Activated T-cell treated with anti-CD3 and anti-CD28 coated beads, Interleukin-2, amount 50 U/mL, for 48 hours (primary cell): ENCODE measurements around the gene SDS.

Source experiments
- DNase-seq, 2 experiments: peaks; one replicate each; pipeline ENCODE4 v3.0.0-alpha.2; 2020

The SDS gene, protein sequence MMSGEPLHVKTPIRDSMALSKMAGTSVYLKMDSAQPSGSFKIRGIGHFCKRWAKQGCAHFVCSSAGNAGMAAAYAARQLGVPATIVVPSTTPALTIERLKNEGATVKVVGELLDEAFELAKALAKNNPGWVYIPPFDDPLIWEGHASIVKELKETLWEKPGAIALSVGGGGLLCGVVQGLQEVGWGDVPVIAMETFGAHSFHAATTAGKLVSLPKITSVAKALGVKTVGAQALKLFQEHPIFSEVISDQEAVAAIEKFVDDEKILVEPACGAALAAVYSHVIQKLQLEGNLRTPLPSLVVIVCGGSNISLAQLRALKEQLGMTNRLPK

DNA sequence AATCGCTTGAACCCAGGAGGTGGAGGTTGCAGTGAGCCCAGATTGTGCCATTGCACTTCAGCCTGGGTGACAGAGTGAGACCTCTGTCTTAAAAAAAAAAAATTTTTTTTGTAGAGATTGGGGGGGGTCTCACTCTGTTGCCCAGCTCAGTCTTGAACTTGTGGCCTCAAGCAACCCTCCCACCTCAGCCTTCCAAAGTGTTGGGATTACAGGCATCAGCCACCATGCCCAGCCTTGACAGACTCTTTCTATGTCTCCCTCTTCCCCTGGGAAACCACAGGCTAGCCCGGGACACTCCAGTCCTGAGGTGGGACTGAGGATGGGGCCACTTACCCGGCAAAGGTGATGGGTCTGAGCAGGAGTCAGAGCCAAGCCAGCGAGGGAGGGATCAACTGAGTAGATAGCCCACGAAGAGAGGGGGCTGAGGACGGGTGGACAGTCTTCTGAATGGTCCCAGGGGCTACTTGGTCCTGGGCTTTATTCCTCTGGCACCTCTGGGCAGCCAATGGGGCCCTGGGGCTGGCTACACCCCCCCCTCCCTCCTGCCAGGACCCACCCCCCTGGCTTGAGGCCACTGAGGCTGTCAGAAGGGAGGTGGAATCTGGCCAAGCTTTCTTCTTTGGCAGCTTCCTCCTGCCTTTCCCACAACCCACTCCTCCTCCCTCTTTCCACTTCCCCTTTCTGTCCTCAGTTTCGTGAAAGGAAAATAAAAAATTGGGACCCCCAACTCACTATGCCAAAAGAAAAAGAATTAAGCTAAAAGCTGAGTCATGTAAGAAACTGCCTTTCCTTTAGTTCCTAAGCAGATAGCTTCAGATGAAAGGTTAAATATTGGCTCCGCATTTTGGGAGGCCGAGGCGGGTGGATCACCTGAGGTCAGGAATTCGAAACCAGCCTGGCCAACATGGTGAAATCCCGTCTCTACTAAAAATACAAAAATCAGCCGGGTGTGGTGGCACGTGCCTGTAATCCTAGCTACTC is at the start of gene SDS:
SDS (minus strand) TSS at position 453 of the 981 bp plus-strand sequence. CDS start 4,179 bp downstream, outside the sequence.
- no peak for DNase-seq

DNA sequence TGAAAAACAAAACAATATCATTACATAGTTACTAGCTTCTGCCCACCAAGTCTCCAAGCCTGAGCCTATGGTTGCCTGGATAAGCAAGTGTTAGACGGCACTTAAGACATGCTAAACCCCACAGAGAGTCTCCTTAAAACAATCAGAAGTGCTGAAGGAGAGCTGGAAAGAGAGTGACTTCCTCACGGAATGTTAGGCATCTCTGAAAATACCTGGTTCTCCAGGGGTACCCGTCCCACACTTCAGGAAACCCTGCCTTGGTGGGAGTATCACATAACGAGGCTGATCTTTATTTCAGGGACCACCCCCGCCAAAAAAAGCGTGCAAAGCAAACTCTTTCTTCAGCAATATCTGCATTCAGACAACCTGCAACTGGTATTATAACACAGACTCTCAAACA is 49.6 kb upstream of the SDS start:
- no peak for DNase-seq

DNA sequence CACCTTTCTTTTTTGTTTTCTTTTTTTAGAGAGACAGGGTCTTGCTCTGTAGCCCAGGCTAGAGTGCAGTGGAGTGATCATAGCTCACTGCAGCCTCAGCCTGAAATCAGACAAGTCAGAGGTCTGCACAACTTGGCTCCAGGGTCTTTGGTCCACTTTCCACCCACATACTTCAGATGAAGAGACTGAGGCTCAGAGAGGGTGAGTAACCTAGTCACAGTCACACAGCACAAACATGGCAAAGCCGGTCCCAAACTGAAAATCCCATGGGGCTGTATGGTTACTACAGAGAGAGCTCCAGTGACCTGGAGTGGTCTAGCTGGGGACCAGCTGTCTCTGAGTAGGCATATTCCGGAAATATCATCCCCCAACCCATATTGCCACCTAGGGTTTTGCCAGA is 48.8 kb upstream of the SDS start:
- no peak for DNase-seq

DNA sequence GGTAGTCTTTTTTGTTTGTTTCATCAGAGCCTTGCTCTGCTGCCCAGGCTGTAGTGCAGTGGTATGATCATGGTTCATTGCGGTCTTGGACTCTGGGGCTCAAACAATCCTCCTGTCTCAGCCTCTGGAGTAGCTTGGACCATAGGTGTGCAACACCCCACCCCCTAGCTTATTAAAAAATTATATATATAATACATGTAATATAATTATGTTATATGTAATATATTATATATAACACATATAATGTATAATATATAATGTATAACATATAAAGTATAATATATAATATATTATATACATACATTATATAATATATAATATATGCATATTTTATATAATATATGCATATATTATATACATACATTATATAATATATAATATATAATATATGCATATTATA is 46.2 kb upstream of the SDS start:
- no peak for DNase-seq

DNA sequence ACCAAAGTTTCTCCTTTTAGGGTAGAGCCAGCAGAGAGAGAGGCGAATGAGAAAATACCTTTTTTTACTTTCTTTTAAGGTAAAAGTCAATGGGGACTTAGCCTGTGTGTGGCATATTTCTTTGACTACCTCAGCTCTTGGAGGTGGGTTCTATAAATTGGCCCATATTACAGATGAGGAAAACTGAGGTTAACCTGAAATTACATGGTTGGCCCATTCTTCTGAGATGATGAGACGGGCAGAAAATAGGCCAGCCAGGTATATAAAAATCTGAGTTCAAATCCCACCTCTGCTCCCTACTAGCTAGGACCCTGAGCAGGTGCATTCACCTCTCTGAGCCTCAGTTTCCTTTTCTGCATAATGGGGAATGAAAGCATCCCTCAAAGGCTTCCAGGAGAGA is 45.6 kb upstream of the SDS start:
- no peak for DNase-seq

DNA sequence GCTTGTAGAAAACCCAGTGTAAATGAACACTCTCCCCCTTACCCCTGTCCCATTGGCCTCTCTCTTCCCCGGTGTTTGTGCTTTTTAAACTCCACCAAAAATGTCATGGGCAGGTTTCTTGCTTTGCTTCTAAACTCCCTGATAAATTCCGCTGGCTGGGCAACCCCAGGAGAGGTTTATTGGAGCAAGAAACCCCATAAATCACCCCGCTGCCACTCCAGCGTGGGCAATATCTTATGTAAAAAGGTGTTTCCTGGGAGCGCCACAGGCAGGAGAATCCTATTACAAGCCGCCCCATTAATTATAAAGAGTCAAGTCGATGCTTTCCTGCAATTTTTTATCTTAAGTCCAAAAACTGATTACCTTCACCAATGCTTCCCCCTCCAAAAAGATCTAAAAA is 45.2 kb upstream of the SDS start:
- no peak for DNase-seq

DNA sequence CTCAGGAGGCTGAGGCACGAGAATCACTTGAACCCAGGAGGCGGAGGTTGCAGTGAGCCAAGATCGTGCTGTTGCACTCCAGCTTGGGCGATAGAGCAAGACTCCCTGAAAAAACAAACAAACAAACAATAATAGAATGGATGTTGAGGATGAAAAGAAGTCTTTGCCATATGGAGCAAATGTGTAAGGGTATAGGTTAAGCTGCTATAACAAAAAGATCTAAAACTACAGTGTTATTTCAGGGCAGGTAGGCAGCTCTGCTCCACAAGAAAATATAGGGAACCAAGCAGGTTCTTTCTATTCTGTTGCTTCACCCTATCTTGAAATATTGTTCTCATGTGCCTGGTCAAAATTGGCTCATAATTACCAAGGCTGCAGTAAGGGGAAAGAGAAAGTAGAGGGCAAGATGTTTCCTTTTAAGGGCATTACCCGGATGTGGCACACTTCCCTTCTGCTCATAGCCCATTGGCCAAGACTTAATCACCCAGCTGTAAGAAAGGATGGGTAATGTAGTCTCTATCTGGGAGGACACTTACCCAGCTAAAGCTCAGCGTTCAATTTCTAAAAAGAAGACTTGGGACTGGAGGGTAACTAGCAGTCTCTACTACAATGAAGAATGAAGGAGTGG is 42.0 kb upstream of the SDS start:
- DNase-seq = no peak

DNA sequence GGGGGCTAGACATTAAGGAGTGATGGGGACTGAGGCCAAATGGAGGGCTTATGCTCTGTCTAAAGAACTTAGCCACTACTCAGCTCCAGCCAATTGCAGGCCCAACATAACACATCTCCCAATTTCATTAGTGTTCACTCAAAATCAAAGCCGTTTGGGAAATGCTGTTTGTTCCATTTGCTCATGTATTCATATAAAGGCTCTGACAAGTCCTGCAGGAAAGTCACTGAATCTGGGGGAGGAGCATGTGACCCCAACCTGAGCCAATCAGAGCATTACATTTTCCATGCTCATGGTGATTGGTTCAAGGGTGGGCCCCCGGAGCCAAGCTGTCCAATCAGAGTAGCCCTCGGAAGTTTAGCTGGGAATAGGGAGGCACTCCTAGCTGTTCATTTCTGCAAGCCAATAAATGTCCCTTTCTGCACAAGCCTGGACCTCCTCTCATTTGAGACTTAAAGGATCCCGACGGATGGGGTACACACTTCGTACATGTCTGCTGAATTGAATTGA is 39.4 kb upstream of the SDS start:
- no peak for DNase-seq

DNA sequence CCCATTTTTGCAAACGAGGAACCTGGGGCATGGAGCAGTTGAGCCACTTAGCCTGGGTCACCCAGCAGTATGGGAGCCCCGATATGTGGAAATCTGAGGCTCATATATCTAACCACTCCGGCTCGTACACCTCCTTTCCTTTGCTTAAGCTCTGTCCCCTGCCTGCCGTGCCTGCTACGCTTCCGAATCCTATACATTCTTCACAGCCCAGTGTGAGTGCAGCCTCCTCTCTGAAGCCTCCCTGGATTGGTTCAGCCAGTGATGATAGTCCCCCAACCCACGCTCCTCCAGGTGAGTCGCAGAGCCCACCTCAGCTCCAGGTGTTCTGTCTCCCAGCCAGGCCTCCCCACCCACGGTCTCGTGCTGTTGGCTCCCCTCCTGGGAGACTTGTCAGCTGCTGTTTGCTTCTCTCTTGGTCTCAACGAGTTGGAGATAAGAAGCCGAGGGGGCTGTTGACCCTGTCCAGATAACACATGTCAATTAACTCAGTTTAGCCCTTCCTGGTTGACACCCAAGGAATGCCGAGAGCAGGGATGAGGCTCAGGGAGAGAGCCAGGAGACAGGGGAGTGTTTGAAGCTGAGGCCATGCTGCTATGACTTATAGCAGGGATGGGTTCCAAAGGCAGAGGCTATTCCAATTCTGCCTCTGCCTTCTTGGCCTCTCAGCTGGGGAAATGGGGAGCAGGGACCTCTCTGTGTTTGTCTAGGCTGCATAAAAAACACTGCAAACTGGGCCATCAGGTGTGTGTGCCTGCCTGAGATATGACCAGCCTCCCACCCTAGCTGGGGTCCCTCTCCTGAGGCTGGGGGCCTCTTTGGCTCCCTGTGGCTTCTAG is 37.5 kb upstream of the SDS start:
- DNase-seq = no peak

DNA sequence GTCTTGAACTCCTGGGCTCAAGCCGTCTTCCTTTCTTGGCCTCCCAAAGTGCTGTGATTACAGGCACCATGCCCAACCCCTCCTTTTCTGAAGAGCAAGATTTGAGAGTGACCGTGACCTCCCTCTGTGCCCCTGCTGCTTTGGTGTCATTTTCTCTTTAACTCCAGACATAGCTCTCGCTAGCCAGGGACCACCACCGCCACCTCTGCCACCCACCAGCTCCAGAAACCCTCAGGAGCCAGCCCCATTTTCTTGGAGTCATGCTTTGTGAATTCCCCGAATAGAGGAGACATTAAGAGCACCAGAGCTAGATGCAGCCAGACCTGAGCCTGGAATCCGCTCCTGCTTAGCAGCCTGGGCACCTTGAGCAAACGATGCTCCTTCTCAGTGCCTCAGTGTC is 36.6 kb upstream of the SDS start:
- no peak for DNase-seq

DNA sequence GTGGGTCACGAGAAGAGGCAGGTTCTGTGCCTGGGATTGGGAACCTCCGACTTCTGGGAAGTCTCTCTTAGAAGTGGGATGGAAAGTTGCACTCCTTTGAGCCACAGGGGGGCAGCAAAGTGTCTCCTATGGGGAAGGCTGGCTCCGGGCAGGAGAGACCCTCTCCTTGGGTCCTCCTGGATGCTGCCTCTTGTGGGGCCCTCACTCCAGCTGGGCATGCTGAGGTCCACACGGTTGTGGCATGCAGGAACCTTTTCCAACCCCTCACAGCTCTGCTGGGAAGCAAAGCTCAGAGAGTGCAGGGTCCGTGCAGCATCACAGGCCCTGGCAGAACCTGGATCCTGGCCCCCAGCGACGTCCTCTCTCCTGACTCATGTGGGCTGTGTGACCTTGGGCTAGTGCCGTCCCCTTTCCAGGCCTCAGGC is 35.9 kb upstream of the SDS start:
- no peak for DNase-seq

DNA sequence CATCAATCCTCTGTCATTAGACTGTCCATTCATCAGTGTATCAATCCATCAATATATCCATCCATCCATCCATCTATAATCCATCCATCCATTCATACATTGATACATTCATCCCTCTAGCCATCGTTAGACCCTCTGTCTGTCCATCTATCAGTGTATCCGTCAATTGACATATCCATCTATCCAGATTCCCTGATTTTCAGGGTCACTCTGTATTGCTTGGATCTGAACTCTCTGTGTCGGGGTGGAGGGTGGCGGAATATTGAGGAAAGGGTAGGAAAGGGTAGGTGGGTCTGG is 35.6 kb upstream of the SDS start:
- DNase-seq = no peak

DNA sequence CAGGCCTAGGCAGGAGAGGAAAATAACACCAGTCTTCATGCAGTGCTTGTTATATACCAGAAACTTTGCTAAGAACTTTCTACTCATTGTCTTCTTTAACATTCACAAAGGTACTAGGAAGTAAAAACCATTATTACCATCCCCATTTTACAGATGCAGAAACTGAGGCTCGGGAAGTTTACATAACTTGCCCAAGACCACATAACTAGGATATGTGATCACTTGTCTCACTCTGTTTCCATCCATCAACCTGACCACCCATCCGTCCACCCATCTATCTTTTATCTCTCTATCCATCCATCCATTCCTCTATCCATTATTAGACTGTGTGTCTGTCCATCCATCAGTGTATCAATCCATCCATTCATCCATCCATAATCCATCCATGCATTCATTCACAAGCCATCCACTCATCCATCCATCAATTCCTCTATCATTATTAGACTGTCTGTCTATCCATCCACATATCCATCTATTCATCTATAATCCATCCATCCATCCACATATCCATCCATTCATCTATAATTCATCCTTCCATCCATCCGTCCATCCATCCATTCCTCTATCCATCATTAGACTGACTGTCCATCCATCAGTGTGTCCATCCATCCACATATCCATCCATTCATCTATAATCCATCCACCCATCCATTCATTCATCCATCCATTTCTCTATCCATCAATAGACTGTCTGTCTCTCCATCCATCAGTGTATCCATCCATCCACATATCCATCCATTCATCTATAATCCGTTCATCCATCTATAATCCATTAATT is 35.0 kb upstream of the SDS start:
- DNase-seq = no peak

DNA sequence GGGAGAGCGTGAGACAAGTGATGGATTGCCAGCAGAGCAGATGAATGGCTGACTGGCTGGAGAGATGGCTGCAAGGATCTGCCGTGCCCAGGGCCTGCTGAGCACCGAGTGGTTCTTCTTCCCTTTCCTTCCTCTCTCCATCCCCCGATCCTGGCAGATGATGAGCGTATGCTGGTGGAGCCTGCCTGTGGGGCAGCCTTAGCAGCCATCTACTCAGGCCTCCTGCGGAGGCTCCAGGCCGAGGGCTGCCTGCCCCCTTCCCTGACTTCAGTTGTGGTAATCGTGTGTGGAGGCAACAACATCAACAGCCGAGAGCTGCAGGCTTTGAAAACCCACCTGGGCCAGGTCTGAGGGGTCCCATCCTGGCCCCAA is 34.0 kb upstream of the SDS start:
- DNase-seq = no peak

DNA sequence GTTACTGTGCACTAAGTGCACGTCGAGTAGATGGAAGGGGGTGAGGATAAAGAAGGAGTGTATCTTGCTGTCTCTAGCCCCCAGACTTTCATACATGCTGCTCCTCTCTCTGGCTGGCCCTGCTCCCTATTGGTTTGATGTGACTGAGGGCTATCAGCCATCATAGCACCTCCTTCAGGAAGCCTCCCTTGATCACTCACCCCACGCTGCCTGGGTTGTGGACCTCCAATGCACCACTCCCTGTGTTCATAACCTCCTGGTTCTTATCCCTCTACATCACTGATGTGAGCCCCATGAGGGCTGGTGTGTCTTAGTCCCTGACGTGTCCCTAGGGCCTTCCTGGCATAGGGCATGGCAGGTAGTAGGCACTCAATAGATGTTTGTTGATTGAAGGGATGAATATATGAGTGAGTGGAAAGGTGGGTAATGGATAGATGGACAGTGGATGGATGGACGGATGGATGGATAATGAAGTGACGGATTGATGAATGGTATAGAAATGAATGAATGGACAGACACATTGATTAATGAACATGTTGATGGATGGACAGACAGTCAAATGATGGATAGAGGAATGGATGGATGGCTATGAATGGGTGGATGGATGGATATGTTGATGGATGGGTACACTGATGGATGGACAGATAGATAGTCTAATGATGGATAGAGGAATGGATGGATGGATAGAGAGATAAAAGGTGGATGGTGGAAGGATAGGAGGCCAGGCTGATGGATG is 33.5 kb upstream of the SDS start:
- DNase-seq = no peak

DNA sequence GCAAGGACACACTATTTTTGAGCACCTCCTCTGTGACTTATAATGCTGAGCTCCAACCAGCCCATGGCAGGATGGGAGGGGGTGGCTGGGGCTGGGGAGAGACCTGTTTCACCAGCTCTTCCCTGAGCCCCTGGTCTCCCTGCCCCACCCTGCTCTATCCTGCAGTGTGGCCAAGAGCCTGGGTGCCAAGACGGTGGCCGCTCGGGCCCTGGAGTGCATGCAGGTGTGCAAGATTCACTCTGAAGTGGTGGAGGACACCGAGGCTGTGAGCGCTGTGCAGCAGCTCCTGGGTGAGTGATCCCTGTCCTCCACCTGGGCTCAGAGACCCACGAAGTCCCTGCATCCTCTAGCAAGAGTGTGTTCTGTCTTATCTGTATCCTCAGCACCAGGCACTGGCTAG is 32.9 kb upstream of the SDS start:
- DNase-seq = no peak

DNA sequence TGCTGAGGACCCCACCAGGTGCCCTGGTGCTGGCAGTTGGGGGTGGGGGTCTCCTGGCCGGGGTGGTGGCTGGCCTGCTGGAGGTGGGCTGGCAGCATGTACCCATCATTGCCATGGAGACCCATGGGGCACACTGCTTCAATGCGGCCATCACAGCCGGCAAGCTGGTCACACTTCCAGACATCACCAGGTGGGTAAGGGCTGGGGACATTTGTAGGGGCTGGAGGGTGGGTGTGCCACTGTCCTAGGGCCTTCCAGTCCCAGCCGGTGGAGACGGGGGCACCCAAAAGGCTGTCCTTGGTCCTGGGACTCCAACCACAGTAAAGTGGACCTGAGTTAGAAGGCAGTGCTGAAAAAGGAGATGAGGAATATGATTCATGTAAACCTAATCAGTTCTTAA is 31.7 kb upstream of the SDS start:
- no peak for DNase-seq

DNA sequence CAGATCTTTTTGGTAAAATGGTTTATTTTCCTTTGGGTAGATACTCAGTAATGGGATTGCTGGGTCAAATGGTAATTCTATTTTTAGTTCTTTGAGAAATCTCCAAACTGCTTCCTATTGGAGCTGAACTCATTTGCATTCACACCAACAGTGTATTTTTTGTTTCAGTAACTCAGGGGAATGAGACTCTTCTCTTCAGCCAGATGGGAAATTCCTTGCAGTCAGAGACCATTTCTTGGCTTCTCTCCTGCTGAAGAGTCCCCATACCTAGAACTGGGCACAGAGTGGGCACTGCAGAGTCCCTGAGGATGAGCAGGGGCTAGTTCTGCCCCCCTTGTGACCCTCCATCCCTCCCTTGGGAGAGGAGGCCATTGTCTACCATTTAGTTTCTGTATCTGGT is 29.3 kb upstream of the SDS start:
- no peak for DNase-seq

DNA sequence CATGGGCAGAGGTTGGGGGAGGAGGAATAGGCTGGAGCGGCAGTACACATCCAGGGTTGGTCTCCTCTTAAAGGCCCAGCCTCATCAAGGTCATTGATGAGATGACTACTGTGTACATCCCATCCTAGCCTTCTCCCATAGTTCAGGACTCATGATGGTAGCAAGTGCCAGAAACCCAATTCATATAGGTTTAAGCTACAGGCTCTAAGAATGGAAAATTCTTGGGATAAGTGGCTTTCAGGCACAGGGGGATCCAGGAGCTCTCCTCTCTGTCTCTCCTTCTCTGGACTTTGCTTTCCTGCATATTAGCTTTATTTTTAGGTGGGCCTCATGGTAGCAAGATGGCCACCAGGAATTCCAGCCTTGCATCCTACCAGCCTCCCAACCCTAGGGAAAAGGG is 24.8 kb upstream of the SDS start:
- DNase-seq = no peak

DNA sequence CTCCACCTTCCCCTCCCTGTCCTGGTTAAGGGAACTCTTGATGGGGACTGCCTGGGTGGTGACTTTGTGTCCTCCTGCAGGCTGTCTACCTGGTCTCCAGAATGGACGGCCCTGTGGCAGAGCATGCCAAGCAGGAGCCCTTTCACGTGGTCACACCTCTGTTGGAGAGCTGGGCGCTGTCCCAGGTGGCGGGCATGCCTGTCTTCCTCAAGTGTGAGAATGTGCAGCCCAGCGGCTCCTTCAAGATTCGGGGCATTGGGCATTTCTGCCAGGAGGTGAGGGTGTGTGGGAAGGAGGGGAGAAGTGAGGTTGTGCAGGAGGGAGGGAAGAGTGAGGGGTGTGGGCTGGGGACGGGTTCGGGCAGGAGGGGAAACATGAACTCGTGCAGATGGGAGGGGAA is 24.2 kb upstream of the SDS start:
- no peak for DNase-seq

DNA sequence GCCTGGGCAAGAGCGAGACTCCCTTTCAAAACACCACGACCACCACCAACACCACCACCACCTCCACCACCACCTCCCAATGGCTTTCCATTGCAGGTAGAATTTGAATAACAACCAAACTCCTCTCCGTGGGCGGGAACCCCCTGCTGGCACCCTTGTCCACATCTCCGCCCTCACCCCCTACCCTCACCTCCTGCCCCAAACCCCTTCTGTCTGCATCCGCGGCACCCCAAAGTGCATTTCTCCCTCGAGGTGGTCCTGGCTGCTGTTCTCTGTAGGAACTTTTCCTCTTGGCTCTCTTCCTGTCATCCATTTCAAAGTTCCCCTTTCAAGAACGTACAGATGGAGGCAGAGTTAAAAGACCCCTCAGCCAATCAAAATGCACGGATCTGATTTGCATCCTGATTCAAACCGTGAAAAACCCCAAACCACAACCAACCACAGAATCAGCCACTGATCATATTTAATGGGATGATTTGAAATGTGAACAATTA is 22.3 kb upstream of the SDS start:
- no peak for DNase-seq
